Measurements from ENCODE around the gene XPNPEP3.

Gene XPNPEP3

DNA sequence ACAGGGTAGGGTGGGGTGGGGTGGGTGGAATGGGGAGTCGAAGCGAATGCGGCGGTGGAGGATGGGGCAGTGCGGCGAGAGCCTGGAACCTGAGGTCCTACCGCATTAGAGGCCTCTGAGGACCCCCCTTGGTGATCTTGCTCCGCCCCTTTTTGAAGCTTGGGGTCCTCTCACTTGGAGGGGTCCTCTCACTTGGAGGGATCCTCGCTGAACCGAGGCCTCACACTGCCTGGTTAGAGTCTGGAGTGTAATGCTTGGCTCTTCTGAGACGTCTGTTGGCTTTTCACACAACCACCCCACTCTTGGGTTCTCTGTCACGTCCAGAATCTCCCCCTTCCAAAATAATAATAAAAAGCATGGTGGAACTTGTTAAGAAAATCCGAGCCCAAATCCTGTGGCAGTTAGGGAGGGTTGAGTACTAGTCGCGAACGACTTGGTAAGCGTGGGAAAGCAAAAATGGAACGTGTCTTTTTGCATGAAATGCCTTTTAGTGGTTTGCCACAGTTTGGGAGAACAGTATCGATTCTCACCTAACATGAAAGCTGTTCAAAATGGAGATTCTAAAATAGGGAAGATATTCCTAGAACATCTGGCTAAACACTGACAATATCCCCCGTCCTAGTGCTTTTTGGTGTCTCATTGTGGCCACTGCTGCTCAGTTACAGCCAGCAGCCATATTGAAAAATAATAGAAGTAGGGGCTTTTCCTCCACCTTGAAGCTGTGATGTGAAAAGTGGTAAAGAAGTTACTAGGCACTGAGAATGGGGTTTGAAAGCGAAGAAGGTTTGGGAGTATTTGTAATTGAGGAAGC lies 95.1 kb downstream of the XPNPEP3 start:
- DNase-seq, result peak; percentile 31

DNA sequence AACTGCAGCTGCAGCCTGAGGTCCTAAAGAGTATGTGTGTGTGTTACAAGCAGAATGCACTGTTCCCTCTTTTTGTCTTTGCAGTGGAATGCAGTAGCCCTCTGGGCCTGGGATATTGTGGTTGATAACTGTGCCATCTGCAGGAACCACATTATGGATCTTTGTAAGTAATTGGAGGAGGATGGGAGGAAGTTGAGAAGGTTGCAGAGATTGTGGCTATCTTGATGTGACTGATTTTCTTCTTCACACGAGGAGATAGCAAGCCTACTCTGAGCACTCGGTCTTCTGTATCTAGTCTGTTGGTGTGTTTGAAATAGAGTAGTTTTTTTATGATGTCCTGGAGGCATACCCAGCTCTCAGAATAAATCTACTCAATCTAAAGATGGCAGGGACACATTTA lies 96.5 kb downstream of the XPNPEP3 start:
- no peak for DNase-seq

DNA sequence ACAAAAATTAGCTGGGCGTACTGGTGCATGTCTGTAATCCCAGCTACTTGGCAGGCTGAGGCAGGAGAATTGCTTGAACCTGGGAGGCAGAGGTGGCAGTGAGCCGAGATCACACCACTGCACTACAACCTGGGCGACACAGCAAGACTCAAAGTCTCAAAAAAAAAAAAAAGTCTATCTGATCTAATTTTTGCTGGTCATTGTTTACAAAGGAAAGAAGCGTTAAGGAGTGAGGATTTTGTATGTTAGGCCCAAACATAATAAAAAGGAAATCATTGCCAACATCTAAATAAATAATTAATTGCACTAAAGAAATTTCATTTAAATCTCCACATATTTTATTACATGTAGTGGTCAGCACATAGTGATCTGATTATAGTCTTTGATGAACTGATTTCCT lies 97.2 kb downstream of the XPNPEP3 start:
- no peak for DNase-seq

DNA sequence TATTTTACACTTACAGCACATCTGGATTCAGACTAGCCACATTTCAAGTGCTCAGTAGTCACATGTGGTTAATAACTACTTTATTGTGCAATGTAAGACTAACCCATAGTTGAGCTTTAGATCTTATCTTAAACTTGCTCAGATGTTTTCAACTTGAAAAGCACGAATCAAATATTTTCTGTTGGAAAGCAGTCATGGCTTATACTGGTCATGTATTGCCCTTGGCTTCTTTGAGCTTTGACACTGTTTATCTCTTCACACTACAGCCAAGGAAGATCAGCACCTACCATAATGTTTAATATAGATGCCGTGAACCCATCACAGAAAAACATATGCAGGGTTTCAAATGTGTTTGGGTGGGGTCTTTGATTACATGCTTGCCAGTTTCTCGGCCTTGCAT lies 98.6 kb downstream of the XPNPEP3 start:
- no peak for DNase-seq

DNA sequence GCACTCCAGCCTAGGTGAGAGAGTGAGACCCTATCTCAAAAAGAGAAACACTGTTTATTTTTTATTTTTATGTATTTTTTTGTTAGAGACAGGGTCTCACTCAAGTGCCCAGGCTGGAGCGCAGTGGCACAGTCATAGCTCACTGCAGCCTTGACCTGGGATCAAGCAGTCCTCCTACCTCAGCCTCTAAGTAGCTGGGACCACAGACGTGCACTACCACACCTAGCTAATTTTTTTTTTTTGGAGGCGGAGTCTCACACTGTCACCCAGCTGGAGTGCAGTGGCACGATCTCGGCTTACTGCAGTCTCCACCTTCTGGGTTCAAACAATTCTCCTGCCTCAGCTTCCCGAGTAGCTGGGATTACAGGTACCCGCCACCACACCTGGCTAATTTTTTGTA lies 100.7 kb downstream of the XPNPEP3 start:
- no peak for DNase-seq

DNA sequence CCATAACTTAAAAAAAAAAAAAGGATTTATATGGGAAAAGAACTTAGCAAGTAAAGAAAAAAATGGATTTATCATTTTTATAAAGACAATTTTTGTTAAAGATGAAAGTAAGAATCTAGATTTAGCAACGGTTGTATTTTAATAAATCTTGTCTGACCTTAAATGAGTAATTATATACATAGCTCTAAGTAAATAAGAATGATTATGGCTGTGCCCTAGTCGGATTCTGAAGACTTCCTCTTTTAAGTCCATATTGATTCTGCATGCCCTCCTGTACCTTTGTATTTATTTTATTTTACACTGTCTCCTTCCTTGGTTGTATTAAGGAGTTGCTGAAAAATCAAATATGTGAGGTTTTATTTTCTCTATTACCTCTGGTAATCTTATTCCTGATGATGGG lies 101.4 kb downstream of the XPNPEP3 start:
- DNase-seq, result no peak

DNA sequence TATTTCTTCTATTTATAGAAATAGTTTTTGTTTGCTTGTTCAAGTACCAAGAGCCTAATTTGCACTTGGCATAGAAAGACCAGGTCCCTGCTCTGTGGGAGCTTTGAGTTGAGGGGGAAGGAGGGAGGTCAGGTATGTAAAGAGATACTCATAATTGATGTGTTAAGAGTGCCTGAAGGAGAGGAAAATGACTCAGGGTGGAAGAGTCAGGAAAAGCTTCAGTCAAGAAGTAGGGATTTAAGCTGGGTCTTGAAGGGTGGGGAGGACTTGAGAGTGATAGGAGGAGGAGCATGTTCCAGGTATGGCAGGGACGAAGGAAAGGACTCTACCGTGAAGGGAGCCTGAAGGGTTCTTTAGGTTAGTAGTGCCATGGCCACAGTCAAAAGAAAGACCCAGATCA lies 103.2 kb downstream of the XPNPEP3 start:
- no peak for DNase-seq

DNA sequence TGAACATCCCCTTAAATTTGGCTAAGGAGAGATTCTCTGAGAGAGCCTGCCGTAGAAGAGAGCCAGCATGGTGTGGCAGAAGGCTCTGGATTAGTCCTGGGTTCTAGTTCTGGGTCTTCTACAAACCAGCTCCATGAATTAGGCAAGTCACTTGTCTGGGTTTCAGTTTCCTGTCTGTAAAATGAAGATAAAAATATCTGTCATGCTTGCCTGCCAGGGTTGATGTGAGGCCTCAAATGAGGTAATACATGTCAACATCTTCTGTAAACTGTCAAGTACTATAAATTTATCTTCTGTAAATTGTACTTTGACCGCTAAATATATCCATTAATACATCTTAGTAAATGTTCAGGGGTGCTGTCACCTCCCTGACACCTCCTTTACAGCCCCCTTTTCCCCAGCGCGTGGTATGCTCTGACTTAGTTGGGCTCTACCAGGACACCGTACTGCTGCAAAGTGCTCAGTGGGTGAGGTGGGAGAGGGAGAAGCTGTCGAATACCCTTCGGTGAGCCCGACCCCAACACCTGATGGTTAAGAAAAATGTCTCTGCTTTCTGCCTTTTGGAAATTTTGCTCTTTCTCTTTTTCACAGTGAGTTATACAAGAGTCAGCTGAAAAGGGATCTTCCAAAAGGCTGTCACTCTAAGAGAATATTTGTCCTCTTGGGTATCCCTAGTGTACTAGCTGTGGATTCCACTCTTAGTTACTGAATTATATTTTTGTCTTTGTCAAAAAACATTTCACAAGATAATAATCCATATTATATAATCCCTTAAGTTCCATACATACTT lies 109.2 kb downstream of the XPNPEP3 start:
- peak; percentile 12 for DNase-seq

DNA sequence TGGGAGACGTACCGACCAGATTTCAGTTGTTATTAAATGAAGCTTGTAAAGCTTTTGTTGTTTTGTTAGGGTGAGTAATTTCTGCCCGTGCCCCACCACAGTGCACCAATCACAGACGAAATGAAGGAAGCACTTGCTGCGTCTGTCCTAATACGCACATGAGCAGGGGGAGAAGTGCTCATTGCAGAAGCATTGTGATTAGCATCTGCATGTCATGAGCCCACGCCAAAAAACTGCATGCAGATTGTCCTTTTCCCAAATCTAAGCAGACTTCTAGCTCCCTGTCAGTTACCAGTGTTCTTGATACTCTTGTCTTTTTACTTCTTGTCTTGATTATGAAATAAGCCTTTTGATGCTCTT lies 109.8 kb downstream of the XPNPEP3 start:
- no peak for DNase-seq

DNA sequence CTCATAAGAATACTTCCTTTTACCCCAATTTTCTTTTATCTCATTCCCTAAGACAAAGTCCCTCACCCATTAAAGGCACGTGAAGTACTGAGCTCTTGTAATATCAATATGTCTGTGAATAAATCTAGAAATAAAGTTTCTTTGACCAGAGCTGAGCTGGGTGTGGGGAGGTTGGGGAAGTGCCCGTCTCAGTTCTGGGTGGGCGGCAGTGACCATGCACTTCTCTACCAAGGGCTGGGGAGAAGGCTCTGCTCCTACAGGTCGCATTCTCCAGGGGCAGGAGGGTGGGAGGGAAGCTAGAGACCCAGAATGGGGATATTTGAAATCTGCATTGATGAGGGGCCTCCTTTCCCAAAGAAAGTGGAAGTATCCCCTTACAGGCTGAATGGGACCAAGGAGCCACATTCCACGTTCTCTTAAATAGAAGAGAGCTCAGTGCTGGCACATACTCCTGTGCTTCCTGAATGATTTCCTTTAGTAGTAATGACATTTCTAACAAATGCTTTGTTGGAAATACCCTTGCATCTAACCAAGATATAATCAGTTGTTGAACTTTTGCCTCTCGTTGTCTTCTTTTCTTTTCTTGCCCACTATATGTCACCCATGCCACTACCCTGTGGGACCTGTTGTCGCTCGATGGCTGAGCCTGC lies 110.3 kb downstream of the XPNPEP3 start:
- DNase-seq, result no peak

DNA sequence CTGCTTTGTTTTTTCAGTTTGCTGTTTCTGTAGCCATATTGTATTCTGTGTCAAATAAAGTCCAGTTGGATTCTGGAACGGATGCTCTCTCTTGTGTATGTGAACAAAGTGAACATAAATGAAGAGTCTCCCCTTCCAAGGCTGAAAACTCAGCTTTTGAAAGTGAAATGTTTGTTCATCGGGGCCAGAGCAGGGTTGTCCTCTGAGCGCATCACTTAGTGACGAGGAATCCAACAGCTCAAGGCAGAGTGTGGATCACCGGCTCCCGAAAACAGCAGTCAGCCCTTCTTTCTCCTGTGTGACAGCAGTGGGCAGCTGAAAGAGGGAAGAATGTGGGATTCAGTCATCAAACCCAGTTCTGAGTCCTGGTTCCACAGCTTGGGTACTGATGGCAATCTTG lies 115.6 kb downstream of the XPNPEP3 start:
- DNase-seq, result no peak

DNA sequence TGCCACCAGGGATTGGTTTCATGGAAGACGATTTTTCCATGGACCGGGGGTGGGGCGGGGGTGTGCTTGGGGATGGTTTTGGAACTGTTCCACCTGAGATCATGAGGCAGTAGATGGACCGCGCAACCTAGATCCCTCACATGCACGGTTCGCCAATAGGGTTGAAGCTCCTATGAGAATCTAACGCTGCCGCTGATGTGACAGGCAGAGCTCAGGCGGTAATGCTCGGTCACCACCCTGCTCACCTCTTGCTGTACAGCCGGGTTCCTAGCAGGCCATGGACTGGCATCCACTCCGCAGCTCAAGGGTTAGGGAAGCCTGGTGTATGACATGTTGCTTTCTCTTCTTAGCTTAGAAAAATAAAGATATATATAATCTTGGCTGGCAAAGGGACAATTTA lies 116.2 kb downstream of the XPNPEP3 start:
- DNase-seq, result no peak

DNA sequence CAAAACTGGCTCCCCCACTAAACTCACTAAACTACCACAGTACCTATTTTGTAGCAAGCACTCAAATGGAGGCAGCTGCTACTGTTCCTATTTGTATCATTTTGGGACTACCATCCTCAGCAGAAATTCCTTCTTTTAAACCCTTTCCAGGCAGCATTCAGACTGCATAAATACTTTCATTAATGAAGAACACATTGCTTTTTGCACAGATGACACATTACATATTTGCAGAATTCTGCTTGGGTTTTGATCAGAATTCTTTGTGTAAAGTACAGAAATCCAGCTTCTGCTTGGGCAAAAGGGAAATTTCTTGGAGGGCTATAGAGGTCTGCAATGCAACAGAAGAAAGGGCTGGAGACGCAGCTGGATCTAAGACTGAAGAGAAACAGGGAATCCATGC lies 118.4 kb downstream of the XPNPEP3 start:
- DNase-seq, result no peak

DNA sequence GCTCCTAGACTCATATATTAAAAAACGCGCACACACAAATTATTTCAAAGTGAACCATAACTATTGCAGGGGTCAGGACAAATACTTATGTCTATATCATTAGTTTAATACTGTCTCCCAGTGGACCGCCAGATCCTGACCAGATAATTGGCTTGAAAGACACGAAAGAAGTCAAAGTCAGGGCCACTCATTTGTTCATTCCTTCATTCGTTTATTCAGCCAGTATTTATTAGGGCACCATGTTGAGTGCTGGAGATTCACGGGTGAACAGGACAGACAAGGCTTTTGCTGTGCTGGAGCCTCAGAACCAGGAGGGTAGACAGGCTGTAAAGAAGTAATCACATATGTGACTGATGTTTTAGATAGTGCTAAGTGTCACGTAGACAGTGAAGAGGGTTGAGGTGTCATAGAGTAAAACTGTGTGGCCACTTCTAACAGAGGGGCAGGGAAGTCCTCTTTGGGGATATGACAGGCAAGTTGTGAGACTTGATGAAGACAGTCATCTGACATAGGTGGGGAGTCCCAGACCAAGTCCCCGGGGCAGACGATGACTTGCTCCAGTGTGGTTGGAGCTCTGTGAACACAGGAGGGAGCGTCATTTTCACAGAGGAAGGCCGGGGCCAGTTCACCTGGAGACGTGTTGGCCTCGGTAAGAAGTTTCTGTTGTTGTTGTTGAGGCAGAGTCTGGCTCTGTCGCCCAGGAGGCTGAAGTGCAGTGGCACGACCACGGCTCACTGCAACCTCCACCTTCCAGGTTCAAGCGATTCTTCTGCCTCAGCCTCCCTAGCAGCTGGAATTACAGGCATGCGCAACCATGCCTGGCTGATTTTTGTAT lies 120.1 kb downstream of the XPNPEP3 start:
- DNase-seq, result no peak

DNA sequence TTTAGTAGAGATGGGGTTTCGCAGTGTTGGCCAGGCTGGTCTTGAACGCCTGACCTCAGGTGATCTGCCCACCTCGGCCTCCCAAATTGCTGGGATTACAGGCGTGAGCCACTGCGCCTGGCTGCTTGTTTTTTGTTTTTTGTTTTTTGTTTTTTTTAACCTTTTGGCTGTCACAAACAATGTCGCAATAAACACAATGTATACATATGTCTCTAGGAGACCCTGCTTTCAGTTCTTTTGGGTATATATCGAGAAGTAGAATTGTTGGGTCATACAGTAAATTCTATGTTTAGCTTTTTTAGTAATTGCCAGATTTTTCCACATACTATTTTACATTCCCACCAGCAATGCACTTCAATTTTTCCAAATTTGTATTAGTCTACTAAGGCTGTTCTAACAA lies 122.2 kb downstream of the XPNPEP3 start:
- DNase-seq, result no peak

DNA sequence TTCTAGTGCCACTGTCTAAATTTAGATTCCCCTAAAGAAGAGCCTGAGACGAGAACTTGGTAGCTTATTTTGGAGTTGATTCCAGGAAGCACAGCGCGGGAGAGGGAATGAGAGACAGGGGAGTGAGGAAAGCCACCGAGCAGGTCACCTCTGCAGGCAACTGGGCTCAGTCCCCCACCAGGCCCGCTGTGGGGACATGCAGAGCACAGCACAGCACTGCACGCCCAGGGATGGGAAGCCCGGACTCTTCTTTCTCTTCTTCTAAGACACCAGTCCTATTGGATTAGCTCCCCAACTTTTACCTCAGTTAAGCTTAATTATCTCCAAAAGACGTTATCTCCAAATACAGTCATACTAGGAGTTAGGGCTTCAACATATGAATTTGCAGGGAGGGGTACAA lies 122.9 kb downstream of the XPNPEP3 start:
- no peak for DNase-seq

Data from activated CD4-positive, alpha-beta T cell treated with anti-CD3 and anti-CD28 coated beads, Interleukin-2, Interleukin-6, amounts not matched to agents 100 ng/mL and 50 ng/mL, durations not matched to agents 16 hours and 8 hours (primary cell).